SK-N-MC (cell line): ENCODE data around the gene PHF12.

Experiments used
- DNase-seq: peaks from one replicate; pipeline ENCODE4 v3.0.0-alpha.2; 2011; ENCODE audit warnings: low read depth, low spot score
- H3K27ac ChIP-seq: fragments of 200-600 bp; sonication (generic); 2 replicates; pipeline ENCODE4 v1.5.1; 2016; ENCODE audit warnings: mixed run types
- H3K36me3 ChIP-seq: fragments of 200-600 bp; sonication (generic); 2 replicates; pipeline ENCODE4 v1.6.1; 2017; ENCODE audit warnings: antibody characterized with exemption, low read length, mixed read lengths; ENCODE audit not compliant: insufficient read depth
- H3K4me3 ChIP-seq: fragments of 200-600 bp; sonication (generic); 2 replicates; pipeline ENCODE4 v1.5.1; 2016
- H3K9ac ChIP-seq: fragments of 200-600 bp; sonication (generic); 2 replicates; pipeline ENCODE4 v1.8.0; 2017; ENCODE audit warnings: mixed run types, mixed read lengths; ENCODE audit not compliant: insufficient read length
- H3K9me3 ChIP-seq: fragments of 200-600 bp; sonication (generic); 2 replicates; pipeline ENCODE4 v1.6.1; 2017; ENCODE audit warnings: low read depth, mild to moderate bottlenecking, antibody characterized with exemption, low read length, moderate library complexity, mixed read lengths
- EZH2 ChIP-seq: fragments of 200-600 bp; sonication (generic); IDR thresholded peaks from one replicate; pipeline ENCODE4 v1.6.1; 2017; ENCODE audit warnings: antibody characterized with exemption
- FOXP2 ChIP-seq: optimal IDR thresholded peaks from 2 replicates; pipeline ENCODE3; 2011; ENCODE audit warnings: mild to moderate bottlenecking, moderate library complexity; ENCODE audit not compliant: insufficient read depth; ENCODE audit errors: extremely low read length, control extremely low read depth
- POLR2AphosphoS5 ChIP-seq: IDR thresholded peaks from 2 replicates; pipeline ENCODE4 v1.6.1; 2012; ENCODE audit warnings: mild to moderate bottlenecking, low read depth, low read length, borderline replicate concordance

PHF12 gene

DNA sequence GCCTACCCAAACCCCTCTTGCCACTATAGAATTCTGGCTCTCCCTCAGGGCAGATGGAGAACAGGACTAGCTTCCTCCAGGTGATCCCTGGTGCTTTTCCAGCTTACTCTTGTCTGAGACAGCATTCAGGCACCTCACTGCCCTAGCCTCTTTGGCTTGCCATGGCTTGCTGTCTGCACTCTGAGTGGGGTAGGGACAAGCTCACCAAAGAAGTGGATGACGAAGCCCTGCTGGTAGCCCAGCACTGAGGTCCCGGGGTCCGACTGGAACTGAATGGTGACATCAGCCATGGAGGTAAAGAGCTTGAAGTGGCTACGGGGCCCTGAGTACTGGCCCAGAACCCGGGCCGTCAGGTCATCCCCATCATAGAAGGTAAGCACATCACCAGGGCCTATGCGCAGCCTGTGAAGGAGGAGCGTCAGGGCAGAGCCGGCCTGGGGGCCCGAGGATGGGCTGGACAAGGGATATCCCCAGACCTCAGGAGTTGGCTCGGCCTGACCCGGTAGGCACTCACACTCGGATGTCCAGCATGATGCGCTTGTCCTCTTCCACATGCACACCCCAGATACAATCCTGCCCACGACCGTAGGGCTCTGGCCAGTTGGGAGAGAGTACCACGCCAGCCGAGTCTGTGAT, 7.6 kb upstream of the PHF12 start:
- no peak for DNase-seq
- H3K36me3 ChIP-seq: no peaks in the 10 kb centered on the region
- H3K9ac ChIP-seq: no peak overlapping the region
- no peaks in the 10 kb centered on the region for H3K9me3 ChIP-seq
- H3K27ac ChIP-seq: no peak overlapping the region
- H3K4me3 ChIP-seq: no peak overlapping the region
- TF ChIP-seq EZH2 (no peak), POLR2AphosphoS5 (no peak), FOXP2 (no peak)

DNA sequence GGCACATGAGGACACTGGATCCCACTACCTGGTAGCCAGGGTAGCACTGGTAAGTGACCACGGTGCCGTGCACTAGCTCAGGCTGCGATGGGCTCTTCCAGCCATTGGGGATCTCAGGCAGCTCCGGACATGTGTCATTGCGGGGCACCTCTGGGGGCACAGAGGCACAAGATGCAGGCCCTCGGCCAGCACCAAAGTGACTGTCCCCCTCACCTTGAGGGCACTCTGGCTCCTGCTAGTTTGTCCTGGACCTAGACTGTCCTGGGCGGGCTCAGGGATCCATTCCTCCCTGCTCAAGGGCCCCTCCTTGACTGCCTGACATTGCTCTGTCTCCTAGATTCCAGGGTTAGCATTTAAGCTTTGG, 6.7 kb upstream of the PHF12 start:
- H3K27ac ChIP-seq: no peak overlapping the region
- DNase-seq: no peak
- TF ChIP-seq EZH2: no peak
- no peak for TF ChIP-seq POLR2AphosphoS5
- TF ChIP-seq FOXP2: no peak

DNA sequence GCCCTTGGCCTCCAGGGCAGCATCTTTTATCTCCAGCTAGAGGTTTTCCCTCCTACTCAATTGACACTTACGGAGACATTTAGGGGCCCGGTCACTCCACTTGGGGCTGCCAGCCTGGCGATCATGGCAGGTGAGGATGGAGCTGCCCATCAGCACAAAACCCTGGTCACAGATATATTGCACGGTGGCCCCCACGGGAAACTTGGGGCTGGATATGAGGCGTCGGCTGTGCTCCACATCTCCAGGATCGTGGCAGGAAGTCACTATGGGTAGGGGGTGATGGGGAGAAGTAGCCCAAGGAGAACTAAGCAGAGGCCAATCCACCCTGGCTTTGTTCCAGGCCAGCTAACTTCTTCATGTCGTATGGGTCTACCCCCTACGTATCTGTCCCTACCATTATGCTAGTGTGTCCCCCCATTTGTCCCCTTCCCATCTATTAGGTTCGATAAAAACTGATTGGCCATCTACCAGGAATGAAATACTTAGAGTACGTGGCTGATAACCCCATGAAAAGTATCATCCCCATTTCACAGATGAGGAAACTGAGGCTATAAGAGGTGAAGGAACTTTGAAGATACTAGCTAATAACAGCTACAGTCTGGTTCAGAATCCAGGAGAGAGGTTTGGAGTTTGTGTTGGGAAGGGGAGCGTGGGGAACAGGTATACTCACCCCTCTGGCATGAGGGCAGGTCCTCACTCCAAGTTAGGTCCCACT, 6.1 kb upstream of the PHF12 start:
- TF ChIP-seq POLR2AphosphoS5: no peak
- no peak for TF ChIP-seq FOXP2
- Histone ChIP-seq H3K9me3 (no peaks in the 10 kb centered on the region), H3K36me3 (no peaks in the 10 kb centered on the region), H3K9ac (no peak overlapping the region), H3K4me3 (no peak overlapping the region), H3K27ac (no peak overlapping the region)
- DNase-seq: no peak

More for the DNA sequence above, 6.7 kb upstream of the PHF12 start:
- H3K36me3 ChIP-seq: no peaks in the 10 kb centered on the region
- H3K4me3 ChIP-seq: no peak overlapping the region
- H3K9me3 ChIP-seq: no peaks in the 10 kb centered on the region
- H3K9ac ChIP-seq: no peak overlapping the region

DNA sequence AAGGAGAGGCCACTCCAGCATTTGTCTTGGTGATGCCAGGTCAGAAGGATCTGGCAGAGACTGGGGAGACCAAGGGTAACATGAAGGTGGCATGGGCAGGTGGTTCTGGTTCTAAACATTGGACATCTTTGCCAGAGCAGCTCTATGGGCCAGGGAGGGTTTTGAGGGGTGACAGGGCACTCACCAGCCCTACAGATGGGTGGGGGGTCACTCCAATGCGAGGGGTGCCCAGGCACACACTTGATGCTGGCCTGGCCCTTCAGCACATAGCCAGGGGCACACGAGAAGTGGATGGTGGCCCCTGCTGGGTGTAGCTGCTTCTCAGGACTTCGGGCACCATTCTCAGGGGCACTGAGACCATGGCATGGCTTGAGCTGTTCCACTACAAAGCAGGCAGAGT, 5.5 kb upstream of the PHF12 start:
- H3K9me3 ChIP-seq: no peaks in the 10 kb centered on the region
- H3K27ac ChIP-seq: no peak overlapping the region
- DNase-seq: no peak
- H3K9ac ChIP-seq: no peak overlapping the region
- no peak for TF ChIP-seq FOXP2
- no peak for TF ChIP-seq EZH2
- no peak for TF ChIP-seq POLR2AphosphoS5
- H3K4me3 ChIP-seq: no peak overlapping the region
- H3K36me3 ChIP-seq: no peaks in the 10 kb centered on the region

DNA sequence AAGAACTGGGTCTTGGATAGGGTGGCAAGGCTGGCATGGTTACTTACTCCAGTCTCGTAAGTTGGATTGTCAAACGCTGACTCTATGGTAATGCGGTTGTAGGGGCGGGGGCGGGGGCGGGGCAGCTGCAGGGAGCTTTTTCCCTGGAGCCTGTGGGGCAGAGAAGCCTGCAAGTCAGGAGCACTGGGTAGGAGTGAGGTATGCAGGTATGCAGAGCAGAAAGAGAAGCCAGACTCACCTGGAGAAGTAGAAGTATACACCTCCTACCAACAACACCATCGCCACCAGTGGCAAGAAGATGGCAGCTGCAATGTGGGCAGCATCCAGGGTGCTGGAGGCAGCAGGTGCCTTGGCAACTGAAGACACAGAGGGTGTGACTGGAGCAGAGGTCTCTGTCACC, 4.8 kb upstream of the PHF12 start:
- H3K9me3 ChIP-seq: no peaks in the 10 kb centered on the region
- TF ChIP-seq FOXP2 (no peak), POLR2AphosphoS5 (no peak), EZH2 (no peak)
- H3K27ac ChIP-seq: no peak overlapping the region
- H3K36me3 ChIP-seq: no peaks in the 10 kb centered on the region
- H3K4me3 ChIP-seq: no peak overlapping the region
- no peak overlapping the region for H3K9ac ChIP-seq
- no peak for DNase-seq

DNA sequence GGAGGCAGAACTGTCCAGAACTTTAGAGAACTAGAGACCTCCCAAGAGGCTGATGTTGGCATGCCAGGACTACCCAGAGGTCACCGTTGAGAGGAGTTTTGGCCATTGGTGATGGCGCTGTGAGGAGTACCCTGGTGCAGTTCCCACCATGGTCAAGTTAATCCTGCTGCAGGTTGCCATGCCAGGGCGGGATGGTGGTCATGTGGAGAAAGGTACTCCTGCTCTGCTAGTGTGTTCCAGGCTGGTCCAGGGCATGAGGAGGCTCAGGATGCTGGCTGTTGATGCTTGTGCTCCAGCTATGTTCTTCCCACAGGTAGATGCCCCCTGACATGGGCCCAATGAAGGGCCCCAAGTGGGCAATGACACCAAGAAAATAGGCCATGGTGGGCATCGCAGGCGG, 4.1 kb upstream of the PHF12 start:
- no peak overlapping the region for H3K9ac ChIP-seq
- TF ChIP-seq FOXP2: no peak
- TF ChIP-seq EZH2: no peak
- TF ChIP-seq POLR2AphosphoS5: no peak

DNA sequence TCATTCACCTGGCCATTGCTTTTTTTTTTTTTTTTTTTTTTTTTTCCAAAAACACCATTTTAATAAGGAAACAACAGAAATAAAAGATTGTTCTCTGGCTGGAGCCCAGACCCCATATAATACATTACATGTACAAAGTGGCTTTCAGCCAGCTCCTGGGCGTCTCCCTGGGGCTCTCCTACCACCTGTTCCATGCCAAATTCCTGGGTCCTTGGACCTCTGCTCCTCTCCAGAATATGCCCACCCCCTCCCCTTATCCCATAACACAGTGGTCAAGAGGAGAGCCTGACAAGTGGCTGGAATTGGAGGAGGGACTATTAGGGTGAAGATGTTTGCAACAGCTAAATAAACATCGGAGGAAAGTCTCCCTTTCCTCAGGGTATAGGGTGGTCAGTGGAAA, 3.6 kb upstream of the PHF12 start:
- Histone ChIP-seq H3K27ac (no peak overlapping the region), H3K36me3 (no peaks in the 10 kb centered on the region), H3K9ac (no peak overlapping the region), H3K9me3 (no peaks in the 10 kb centered on the region), H3K4me3 (no peak overlapping the region)
- TF ChIP-seq EZH2 (no peak), POLR2AphosphoS5 (no peak), FOXP2 (no peak)
- DNase-seq: no peak

More for the DNA sequence above, 4.1 kb upstream of the PHF12 start:
- no peak overlapping the region for H3K27ac ChIP-seq
- no peaks in the 10 kb centered on the region for H3K36me3 ChIP-seq
- no peak overlapping the region for H3K4me3 ChIP-seq
- H3K9me3 ChIP-seq: no peaks in the 10 kb centered on the region
- no peak for DNase-seq

DNA sequence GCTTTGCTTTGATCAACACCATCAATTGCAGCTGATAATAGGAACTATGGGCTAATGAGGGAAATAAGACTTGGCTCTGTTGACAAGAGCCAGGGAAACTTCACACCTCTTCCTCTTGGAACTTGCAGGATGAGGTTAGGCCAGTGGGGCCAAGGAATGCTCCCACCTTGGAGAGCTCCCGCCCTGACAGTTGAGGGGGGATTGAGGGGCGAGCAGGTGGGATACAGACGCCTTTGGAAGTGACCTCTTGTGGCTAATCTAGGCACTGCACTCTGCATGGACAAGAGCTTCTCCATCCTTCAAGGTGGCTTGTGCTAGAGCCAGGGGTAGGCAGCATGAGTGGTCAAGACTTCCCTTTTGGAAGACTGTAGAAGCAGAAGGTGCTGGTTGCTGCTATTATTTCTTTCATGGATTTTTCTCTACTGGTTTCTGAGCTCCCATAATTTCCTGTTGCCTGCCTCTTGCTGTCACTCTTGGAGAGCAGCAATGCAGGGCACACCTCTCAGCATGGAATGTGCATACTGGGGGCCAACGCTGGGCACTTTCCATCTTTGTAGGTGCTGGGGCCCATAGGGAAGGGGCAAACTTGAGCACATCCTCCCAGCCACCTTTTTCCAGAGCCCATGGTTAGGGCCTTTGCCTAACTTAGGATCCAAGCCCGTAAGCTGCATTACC, 2.3 kb upstream of the PHF12 start:
- no peak overlapping the region for H3K4me3 ChIP-seq
- H3K27ac ChIP-seq: no peak overlapping the region
- no peak for DNase-seq
- H3K9me3 ChIP-seq: no peaks in the 10 kb centered on the region
- no peak for TF ChIP-seq EZH2
- no peak for TF ChIP-seq POLR2AphosphoS5
- TF ChIP-seq FOXP2: no peak
- peaks cover 1% of the 10 kb centered on the region; the same call in 1 of the 2 replicates for H3K36me3 ChIP-seq
- no peak overlapping the region for H3K9ac ChIP-seq
